H1 (cell line): ENCODE data around the gene SIPA1L3. TPM values are rescaled to one million over a fixed set of nuclear protein-coding genes. Genes with fewer than 3 reads are reported as not detected.

ENCODE experiments used
- POLR2A ChIP-seq, 2 experiments: IDR thresholded peaks; 1 replicate in 1 of 2; 2 replicates in 1 of 2; pipeline ENCODE4 v1.6.1; 2011; ENCODE audit warnings: low read depth in 2 of 2, low read length in 2 of 2, mild to moderate bottlenecking in 2 of 2; ENCODE audit errors: control extremely low read depth in 1 of 2
- polyA plus RNA-seq, 7 experiments: library from polyadenylated mRNA; depleted of rRNA in 3 of 7; stranded (reverse) in 5 of 7; unstranded in 2 of 7; fragments of >200 nt in 5 of 7; fragments of 200-250 nt in 2 of 7; gene quantifications; 1 replicate in 5 of 7; 2 replicates in 1 of 7; 4 replicates in 1 of 7; pipeline versions ENCODE4 v1.2.1 to v1.2.3, GENCODE V29; 2011 to 2013; ENCODE audit warnings: missing spikeins in 2 of 7, mixed read lengths in 2 of 7
- total RNA-seq: library from RNA; stranded (reverse); fragmentation: NEBNext Ultra II Directional; extraction: Animal tissue kit (Norgen Biotek cat#: 25700); gene quantifications from 2 replicates; pipeline ENCODE4 v1.2.1, GENCODE V29; 2021

Gene SIPA1L3
- total and polyA plus RNA-seq, 2 of the 8 experiments (the other 6 are each of a cell fraction or from before 2014, with no cell fraction given) = 15.0 to 54.9 TPM

DNA sequence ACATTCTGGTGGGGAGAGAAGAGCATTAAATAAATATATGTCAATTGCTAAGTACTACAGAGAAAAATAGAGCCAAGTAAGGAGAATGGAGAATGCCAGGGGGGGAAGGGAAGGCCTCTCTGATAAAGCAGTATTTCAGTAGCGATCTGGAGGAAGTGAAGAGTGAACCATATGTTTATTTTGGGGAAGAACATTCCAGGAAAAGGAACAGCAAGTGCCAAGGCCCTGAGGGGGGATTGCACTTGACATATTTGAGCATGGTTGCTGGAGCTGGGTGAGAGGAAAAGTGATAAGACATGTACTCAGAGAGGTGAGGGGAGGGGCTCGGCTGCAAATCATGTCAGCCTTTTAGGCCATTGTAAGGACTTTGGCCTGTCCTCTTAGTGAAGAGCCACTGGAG, 31.0 kb upstream of the SIPA1L3 start (continued):
- TF ChIP-seq POLR2A (IDR thresholded peaks at IDR 0.05; ENCODE audit: control extremely low read depth in 1 of 2, low read depth in 2 of 2, low read length in 2 of 2) = no peak
